Measurements from ENCODE around the gene UBR4. TPM values are rescaled to one million over a fixed set of nuclear protein-coding genes. Genes with fewer than 3 reads are reported as not detected.

Gene UBR4
- total and polyA plus RNA-seq, 2 experiments from 2014 or later = 140 to 175 TPM

GRCh38 chr1:19032413-19032695 is 177.7 kb downstream of the UBR4 start:
- no peaks in the 10 kb centered on the region for H3K79me2 ChIP-seq
- no peak for DNase-seq (ENCODE audit: low spot score)
- H4K20me1 ChIP-seq (ENCODE audit: insufficient read depth, poor library complexity, severe bottlenecking) = no peaks in the 10 kb centered on the region
- H3K4me1 ChIP-seq (ENCODE audit: insufficient read depth) = peaks cover 6% of the 10 kb centered on the region
- H3K4me2 ChIP-seq = no peak overlapping the region
- no peaks in the 10 kb centered on the region for H3K36me3 ChIP-seq (replicated peaks; ENCODE audit: insufficient read depth, low read depth)
- no peak for TF ChIP-seq EZH2phosphoT487 (IDR thresholded peaks at IDR 0.05; ENCODE audit: low read depth, severe bottlenecking, unreplicated experiment)
- no peak for TF ChIP-seq CTCF (IDR thresholded peaks at IDR 0.05; ENCODE audit: poor library complexity)
- TF ChIP-seq EZH2 (IDR thresholded peaks at IDR 0.05; ENCODE audit: borderline replicate concordance) = no peak
- no peak overlapping the region for H3K27ac ChIP-seq
- no peak overlapping the region for H3K4me3 ChIP-seq
- H2AFZ ChIP-seq = no peak overlapping the region
- WGBS (ENCODE audit: low lambda C conversion rate, missing lambda C conversion rate) = 88% methylated on average over 5 of the region's 5 CpGs
- H3K9me2 ChIP-seq (replicated peaks; ENCODE audit: insufficient read depth) = no peaks in the 10 kb centered on the region
- no peaks in the 10 kb centered on the region for H3K27me3 ChIP-seq
- no peaks in the 10 kb centered on the region for H3K9me3 ChIP-seq (ENCODE audit: low read depth)

GRCh38 chr1:19029191-19030085 is 180.6 kb downstream of the UBR4 start:
- no peaks in the 10 kb centered on the region for H3K27me3 ChIP-seq
- 85% methylated on average over 21 of the region's 21 CpGs for WGBS (ENCODE audit: low lambda C conversion rate, missing lambda C conversion rate)

GRCh38 chr1:19028546-19029129 is 181.4 kb downstream of the UBR4 start:
- H3K9me3 ChIP-seq (ENCODE audit: low read depth) = no peaks in the 10 kb centered on the region
- H3K4me3 ChIP-seq = no peak overlapping the region
- TF ChIP-seq EZH2 (IDR thresholded peaks at IDR 0.05; ENCODE audit: borderline replicate concordance) (no peak), EZH2phosphoT487 (IDR thresholded peaks at IDR 0.05; ENCODE audit: low read depth, severe bottlenecking, unreplicated experiment) (no peak), CTCF (IDR thresholded peaks at IDR 0.05; ENCODE audit: poor library complexity) (no peak)
- H3K36me3 ChIP-seq (replicated peaks; ENCODE audit: insufficient read depth, low read depth) = no peaks in the 10 kb centered on the region
- no peak for DNase-seq (ENCODE audit: low spot score)
- 95% methylated on average over 8 of the region's 8 CpGs for WGBS (ENCODE audit: low lambda C conversion rate, missing lambda C conversion rate)
- H3K9me2 ChIP-seq (replicated peaks; ENCODE audit: insufficient read depth) = no peaks in the 10 kb centered on the region
- H3K27me3 ChIP-seq = no peaks in the 10 kb centered on the region
- H3K4me2 ChIP-seq = no peak overlapping the region
- H3K27ac ChIP-seq = no peak overlapping the region
- H2AFZ ChIP-seq = no peak overlapping the region
- no peaks in the 10 kb centered on the region for H4K20me1 ChIP-seq (ENCODE audit: insufficient read depth, poor library complexity, severe bottlenecking)
- no peaks in the 10 kb centered on the region for H3K4me1 ChIP-seq (ENCODE audit: insufficient read depth)
- H3K79me2 ChIP-seq = no peaks in the 10 kb centered on the region

More at GRCh38 chr1:19029191-19030085, 180.6 kb downstream of the UBR4 start:
- TF ChIP-seq CTCF (IDR thresholded peaks at IDR 0.05; ENCODE audit: poor library complexity) (no peak), EZH2 (IDR thresholded peaks at IDR 0.05; ENCODE audit: borderline replicate concordance) (no peak), EZH2phosphoT487 (IDR thresholded peaks at IDR 0.05; ENCODE audit: low read depth, severe bottlenecking, unreplicated experiment) (no peak)
- Histone ChIP-seq H2AFZ (no peak overlapping the region), H4K20me1 (ENCODE audit: insufficient read depth, poor library complexity, severe bottlenecking) (no peaks in the 10 kb centered on the region), H3K27ac (no peak overlapping the region), H3K4me2 (no peak overlapping the region), H3K4me1 (ENCODE audit: insufficient read depth) (no peaks in the 10 kb centered on the region), H3K9me2 (replicated peaks; ENCODE audit: insufficient read depth) (no peaks in the 10 kb centered on the region), H3K4me3 (no peak overlapping the region), H3K9me3 (ENCODE audit: low read depth) (no peaks in the 10 kb centered on the region), H3K36me3 (replicated peaks; ENCODE audit: insufficient read depth, low read depth) (no peaks in the 10 kb centered on the region), H3K79me2 (no peaks in the 10 kb centered on the region)
- DNase-seq (ENCODE audit: low spot score) = no peak
